Measurements from ENCODE around the gene TCEAL3.
"Not testable (repeated sequence)": the region's sequence is repeated elsewhere in the genome, so short reads cannot be mapped to it uniquely, and the experiment has no call there.

The TCEAL3 gene

DNA sequence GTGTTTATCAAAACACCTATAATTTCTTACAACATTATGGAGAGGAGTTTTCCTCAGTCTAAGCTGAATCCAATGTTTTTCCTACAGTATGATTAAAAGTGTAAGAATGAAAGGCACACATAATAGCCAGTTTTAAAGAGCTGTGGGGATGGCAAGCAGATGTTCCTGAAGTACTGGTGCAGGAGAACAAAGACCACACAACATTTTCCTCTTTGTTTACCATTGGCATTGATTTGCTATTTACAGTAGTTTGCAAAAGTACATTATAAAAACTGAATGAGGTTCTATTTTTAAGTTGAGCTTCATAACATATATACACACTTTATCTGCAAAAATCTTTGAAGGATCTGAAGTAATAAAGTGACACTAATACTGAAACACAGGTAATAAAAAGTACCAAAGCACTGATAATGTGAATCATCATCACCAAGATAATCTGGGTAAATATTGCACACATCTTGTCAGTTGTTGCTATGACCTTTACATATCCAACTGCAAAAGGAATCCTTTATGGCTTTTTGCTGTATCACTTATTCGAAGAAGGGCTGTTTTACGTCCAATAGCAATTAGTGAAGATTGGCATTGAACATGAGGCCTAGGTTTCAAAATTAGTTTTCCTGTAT is 43.5 kb downstream of the TCEAL3 start:
- DNase-seq (ENCODE audit: extremely low spot score), result no peak
- ChIA-PET POLR2A (no interaction called here), CTCF (interaction anchor here (1.0 kb wide), 1 partner anchor 13 kb away, joined by 3 read pairs; no protein-coding TSS in a partner anchor)
- TF ChIP-seq, protein P1, sequence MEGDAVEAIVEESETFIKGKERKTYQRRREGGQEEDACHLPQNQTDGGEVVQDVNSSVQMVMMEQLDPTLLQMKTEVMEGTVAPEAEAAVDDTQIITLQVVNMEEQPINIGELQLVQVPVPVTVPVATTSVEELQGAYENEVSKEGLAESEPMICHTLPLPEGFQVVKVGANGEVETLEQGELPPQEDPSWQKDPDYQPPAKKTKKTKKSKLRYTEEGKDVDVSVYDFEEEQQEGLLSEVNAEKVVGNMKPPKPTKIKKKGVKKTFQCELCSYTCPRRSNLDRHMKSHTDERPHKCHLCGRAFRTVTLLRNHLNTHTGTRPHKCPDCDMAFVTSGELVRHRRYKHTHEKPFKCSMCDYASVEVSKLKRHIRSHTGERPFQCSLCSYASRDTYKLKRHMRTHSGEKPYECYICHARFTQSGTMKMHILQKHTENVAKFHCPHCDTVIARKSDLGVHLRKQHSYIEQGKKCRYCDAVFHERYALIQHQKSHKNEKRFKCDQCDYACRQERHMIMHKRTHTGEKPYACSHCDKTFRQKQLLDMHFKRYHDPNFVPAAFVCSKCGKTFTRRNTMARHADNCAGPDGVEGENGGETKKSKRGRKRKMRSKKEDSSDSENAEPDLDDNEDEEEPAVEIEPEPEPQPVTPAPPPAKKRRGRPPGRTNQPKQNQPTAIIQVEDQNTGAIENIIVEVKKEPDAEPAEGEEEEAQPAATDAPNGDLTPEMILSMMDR (IDR thresholded peaks at IDR 0.05; ENCODE audit: control extremely low read depth, extremely low read depth, low read depth, missing control alignments), result no peak

DNA sequence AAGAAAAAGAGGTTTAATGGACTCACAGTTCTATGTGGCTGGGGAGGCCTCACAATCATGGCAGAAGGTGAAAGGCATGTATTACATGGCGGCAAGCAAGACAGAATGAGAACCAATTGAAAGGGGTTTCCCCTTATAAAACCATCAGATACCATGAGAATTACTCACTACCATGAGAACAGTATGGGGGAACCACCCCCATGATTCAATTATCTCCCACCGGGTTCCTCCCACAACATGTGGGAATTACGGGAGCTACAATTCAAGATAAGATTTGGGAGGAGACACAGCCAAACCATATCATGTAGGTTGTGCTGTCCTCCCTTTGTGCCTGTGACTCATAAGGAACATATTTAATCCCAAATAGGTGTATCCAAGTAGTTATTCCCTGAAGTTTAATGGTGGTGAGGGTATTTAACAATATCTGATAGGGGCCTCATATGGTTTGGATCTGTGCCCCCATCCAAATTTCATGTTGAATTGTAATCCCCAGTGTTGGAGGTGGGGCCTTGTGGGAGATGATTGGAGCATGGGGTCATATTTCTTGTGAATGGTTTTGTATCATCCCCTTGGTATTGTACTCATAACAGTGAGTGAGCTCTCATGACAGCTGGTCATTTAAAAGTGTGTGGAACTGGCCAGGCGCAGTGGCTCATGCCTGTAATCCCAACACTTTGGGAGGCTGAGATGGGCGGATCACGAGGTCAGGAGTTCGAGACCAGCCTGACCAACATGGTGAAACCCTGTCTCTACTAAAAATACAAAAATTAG is 47.7 kb downstream of the TCEAL3 start:
- DNase-seq (ENCODE audit: extremely low spot score); CTCF ChIA-PET; POLR2A ChIA-PET: not testable (repeated sequence)

DNA sequence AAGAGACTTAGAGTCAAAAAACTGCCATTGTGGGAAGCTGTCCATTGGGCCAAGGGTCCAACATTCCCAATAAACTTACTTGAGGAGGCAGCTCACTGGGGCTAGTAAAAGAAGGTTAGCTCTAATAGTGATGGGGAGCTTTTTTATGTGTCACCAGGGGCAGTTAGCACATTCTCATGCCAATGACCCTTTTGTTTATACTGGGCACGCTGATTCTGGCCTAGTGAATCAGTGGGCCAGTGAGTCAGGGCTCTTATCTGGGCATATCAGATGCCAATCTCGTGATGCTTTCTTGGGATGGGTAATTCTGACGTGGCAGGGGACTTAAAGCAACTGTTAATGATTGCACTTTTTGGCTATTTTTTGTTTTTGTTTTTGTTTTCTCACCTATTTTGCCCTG is 48.9 kb downstream of the TCEAL3 start:
- ChIA-PET POLR2A (no interaction called here), CTCF (no interaction called here)
- no peak for DNase-seq (ENCODE audit: extremely low spot score)
- TF ChIP-seq, protein P1 (IDR thresholded peaks at IDR 0.05; ENCODE audit: control extremely low read depth, extremely low read depth, low read depth, missing control alignments), result no peak

DNA sequence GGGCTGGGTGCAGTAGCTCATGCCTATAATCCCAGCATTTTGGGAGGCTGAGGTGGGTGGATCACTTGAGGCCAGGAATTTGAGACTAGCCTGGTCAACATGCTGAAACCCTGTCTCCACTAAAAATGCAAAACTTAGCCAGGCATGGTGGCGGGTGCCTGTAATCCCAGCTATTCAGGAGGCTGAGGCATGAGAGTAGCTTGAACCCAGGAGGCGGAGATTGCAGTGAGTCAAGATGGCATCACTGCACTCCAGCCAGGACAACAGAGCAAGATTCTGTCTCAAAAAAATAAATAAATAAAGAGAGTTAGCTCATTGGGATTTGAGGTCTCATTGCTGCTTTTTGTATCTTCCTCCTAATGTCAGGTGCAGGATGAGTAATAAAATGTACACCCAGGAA is 49.3 kb downstream of the TCEAL3 start:
- POLR2A ChIA-PET; DNase-seq (ENCODE audit: extremely low spot score): not testable (repeated sequence)
- CTCF ChIA-PET, result interaction anchor here (1.5 to 1.8 kb wide), 2 partner anchors 10 to 479 kb away, joined by 3 to 6 read pairs; no protein-coding TSS in a partner anchor

DNA sequence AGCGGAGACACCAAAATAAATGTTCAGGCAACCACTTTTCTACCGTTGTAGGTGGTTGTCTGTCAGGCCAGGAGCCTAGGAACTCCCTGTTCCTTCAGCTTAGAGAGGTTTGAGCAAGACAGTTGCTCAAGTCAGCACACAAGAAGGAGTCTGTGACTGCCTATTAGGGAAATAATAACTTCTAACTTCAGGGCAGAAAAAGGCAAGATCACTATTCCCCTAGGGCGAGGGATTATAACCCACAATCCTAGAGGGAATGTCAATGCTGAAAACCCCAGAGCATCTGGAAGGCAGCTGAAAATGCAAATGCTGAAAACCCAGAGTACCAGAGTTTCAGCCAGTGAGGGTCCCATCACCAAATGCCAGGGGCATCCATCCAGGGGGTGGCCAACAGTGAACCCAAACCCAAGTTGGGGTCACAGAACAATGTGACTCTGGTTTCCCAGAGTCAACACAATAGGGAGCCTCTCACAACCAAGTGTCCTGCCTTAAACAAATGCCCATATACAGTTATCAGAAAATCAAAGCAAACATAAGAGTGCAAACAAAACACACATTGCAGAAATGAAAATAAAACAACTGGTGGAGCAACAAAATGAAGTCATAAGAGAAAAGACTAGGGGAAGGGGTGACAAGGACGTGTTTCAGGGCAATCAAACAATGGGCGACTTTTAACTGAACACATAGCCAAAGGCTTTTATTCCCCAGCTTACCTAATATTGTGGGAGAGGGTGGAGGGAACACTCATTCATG is 51.1 kb downstream of the TCEAL3 start:
- CTCF ChIA-PET, result interaction anchor here (1.8 kb wide), 1 partner anchor 8 kb away, joined by 6 read pairs; no protein-coding TSS in a partner anchor

DNA sequence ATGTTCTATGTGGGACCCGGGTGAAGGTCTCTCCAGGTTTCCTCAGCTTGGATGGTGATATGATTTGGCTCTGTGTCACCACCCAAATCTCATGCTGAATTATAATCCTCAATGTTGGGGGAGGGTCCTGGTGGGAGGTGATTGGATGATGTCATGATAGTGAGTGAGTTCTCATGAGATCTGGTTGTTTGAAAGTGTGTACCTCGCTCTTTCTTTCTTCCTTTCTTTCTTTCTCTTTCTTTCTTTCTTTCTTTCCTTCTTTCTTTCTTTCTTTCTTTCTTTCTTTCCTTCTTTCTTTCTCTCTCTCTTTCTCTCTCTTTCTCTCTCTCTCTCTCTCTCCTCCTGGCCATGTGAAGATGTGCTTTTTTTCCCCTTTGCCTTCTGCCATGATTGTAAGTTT is 51.7 kb downstream of the TCEAL3 start:
- DNase-seq (ENCODE audit: extremely low spot score); POLR2A ChIA-PET; CTCF ChIA-PET: not testable (repeated sequence)

More for the DNA sequence above, 51.1 kb downstream of the TCEAL3 start:
- no peak for DNase-seq (ENCODE audit: extremely low spot score)
- POLR2A ChIA-PET, result no interaction called here
- TF ChIP-seq, protein P1 (IDR thresholded peaks at IDR 0.05; ENCODE audit: control extremely low read depth, extremely low read depth, low read depth, missing control alignments), result no peak
